ENCODE measurements around the gene CMSS1. TPM values are rescaled to one million over a fixed set of nuclear protein-coding genes. Genes with fewer than 3 reads are reported as not detected.
A peak's percentile ranks its signal among the peaks of the same experiment; 100 is the strongest.

The CMSS1 gene
- total and polyA plus RNA-seq, 8 donors, result 2.7 to 33.3 (median 22.1) TPM

GRCh38 chr3:99907959-99908544 is 90.4 kb downstream of the CMSS1 start:
- 74 to 91% (median 82%) methylated on average over 2 of the region's 2 CpGs for WGBS, 5 donors
- Histone ChIP-seq H3K9me3 (no peaks in the 10 kb centered on the region), H3K27me3 (no peaks in the 10 kb centered on the region), H3K27ac (no peak overlapping the region), H3K36me3 (no peaks in the 10 kb centered on the region), H3K4me3 (no peak overlapping the region), H3K4me1 (peaks cover 0 to 9% (median 3%) of the 10 kb centered on the region in 4 donors)
- intact Hi-C loops (cut with DNase I; ENCODE audit: low total_unique reads), result no loop called here
- DNase-seq, result no peak
- TF ChIP-seq POLR2AphosphoS5 (IDR thresholded peaks at IDR 0.05) (no peak), EP300 (IDR thresholded peaks at IDR 0.05) (no peak), CTCF (IDR thresholded peaks at IDR 0.05) (no peak), POLR2A (IDR thresholded peaks at IDR 0.05) (no peak)

- 57 to 70% (median 62%) methylated on average over 3 of the region's 3 CpGs for WGBS, 5 donors
- no peaks in the 10 kb centered on the region for H3K9me3 ChIP-seq
- H3K4me3 ChIP-seq, result no peak overlapping the region
- intact Hi-C loops (cut with DNase I; ENCODE audit: low total_unique reads), result no loop called here
- TF ChIP-seq POLR2AphosphoS5 (IDR thresholded peaks at IDR 0.05) (peak in 1 of 3 donors; percentile 12), EP300 (IDR thresholded peaks at IDR 0.05) (no peak)
- H3K27me3 ChIP-seq, result no peaks in the 10 kb centered on the region
- H3K36me3 ChIP-seq, result no peaks in the 10 kb centered on the region
- peaks cover 0 to 9% (median 3%) of the 10 kb centered on the region in 4 donors for H3K4me1 ChIP-seq
- no peak for DNase-seq
- peak overlapping the region in 2 of 5 donors; percentile 23 to 26 for H3K27ac ChIP-seq
Measured at GRCh38 chr3:99909714-99910495, 92.2 kb downstream of the CMSS1 start.

- Histone ChIP-seq H3K27ac (peak overlapping the region in 2 of 5 donors; percentile 23 to 26), H3K36me3 (no peaks in the 10 kb centered on the region), H3K9me3 (no peaks in the 10 kb centered on the region), H3K4me1 (peaks cover 0 to 9% (median 3%) of the 10 kb centered on the region in 4 donors), H3K27me3 (no peaks in the 10 kb centered on the region), H3K4me3 (no peak overlapping the region)
- 75 to 87% (median 81%) methylated on average over 4 of the region's 4 CpGs for WGBS, 5 donors
- intact Hi-C loops (cut with DNase I; ENCODE audit: low total_unique reads), result no loop called here
- TF ChIP-seq POLR2A (IDR thresholded peaks at IDR 0.05) (no peak), CTCF (IDR thresholded peaks at IDR 0.05) (no peak), EP300 (IDR thresholded peaks at IDR 0.05) (no peak), POLR2AphosphoS5 (IDR thresholded peaks at IDR 0.05) (peak in 1 of 3 donors; percentile 4)
- DNase-seq, result peak in 1 of 2 donors; percentile 53
Measured at GRCh38 chr3:99910752-99911290, 93.2 kb downstream of the CMSS1 start.

- intact Hi-C loops (cut with DNase I; ENCODE audit: low total_unique reads), result no loop called here
- no peaks in the 10 kb centered on the region for H3K36me3 ChIP-seq
- no peak overlapping the region for H3K27ac ChIP-seq
- no peaks in the 10 kb centered on the region for H3K9me3 ChIP-seq
- no peak overlapping the region for H3K4me3 ChIP-seq
- TF ChIP-seq POLR2AphosphoS5 (IDR thresholded peaks at IDR 0.05), result no peak
- TF ChIP-seq CTCF (IDR thresholded peaks at IDR 0.05), result no peak
- TF ChIP-seq POLR2A (IDR thresholded peaks at IDR 0.05), result no peak
- no peak for TF ChIP-seq EP300 (IDR thresholded peaks at IDR 0.05)
- peaks cover 0 to 9% (median 3%) of the 10 kb centered on the region in 4 donors for H3K4me1 ChIP-seq
- H3K27me3 ChIP-seq, result no peaks in the 10 kb centered on the region
- DNase-seq, result peak in 1 of 2 donors; percentile 59
- WGBS, 5 donors, result 59 to 72% (median 66%) methylated on average over 3 of the region's 3 CpGs
Measured at GRCh38 chr3:99911433-99911832, 93.8 kb downstream of the CMSS1 start.
